Measurements from ENCODE around the gene FHOD3. TPM values are rescaled to one million over a fixed set of nuclear protein-coding genes. Genes with fewer than 3 reads are reported as not detected.

The FHOD3 gene
- total and polyA plus RNA-seq, 9 of the 15 experiments (the other 6 are each of a cell fraction or from before 2014, with no cell fraction given), result 0.11 TPM; not detected in 8

- WGBS (ENCODE audit: insufficient coverage, low coverage, missing lambda C conversion rate), result 4% methylated on average over 3 of the region's 3 CpGs
- Histone ChIP-seq H3K79me2 (ENCODE audit: control insufficient read depth, insufficient read depth, low read length) (no peaks in the 10 kb centered on the region), H3K4me3 (no peak overlapping the region), H3K4me1 (replicated peaks in 1 of 2; ENCODE audit: control insufficient read depth in 2 of 2, insufficient read depth in 2 of 2, low read length in 2 of 2) (no peaks in the 10 kb centered on the region), H3K9me1 (ENCODE audit: control insufficient read depth, insufficient read depth, low read length) (no peaks in the 10 kb centered on the region), H3K4me2 (ENCODE audit: insufficient read depth, low read length) (no peak overlapping the region), H3K36me3 (ENCODE audit: control insufficient read depth, insufficient read depth, low read length) (no peaks in the 10 kb centered on the region), H2AFZ (ENCODE audit: low read depth, low read length) (no peak overlapping the region), H3K27me3 (ENCODE audit: control insufficient read depth in 2 of 2, insufficient read depth in 2 of 2, low read length in 2 of 2) (peaks cover 0 to 4% of the 10 kb centered on the region in 2 experiments; a peak in 1 of 5 replicates), H4K20me1 (replicated peaks; ENCODE audit: control insufficient read depth, insufficient read depth, low read length) (no peaks in the 10 kb centered on the region), H3K9me3 (replicated peaks; ENCODE audit: control insufficient read depth, insufficient read depth, low read depth, low read length) (no peaks in the 10 kb centered on the region), H3K9ac (ENCODE audit: insufficient read depth in 1 of 2, low read depth in 2 of 2, low read length in 2 of 2) (no peak overlapping the region), H3K27ac (ENCODE audit: extremely low read depth, low read depth, low read length) (no peak overlapping the region)
- CTCF ChIA-PET (ENCODE audit: low intra/inter-chr PET ratio), result no interaction called here
- POLR2A ChIA-PET, result no interaction called here
- in situ Hi-C loops (cut with MboI) (no loop called here), intact Hi-C loops (cut with micrococcal nuclease) (no loop called here)
- ATAC-seq (no peak), DNase-seq (ENCODE audit: extremely low read depth in 1 of 4, low spot score in 3 of 4) (no peak), FAIRE-seq (no peak)
- no TSS peak for BruUV-seq (replicated peaks)
- TF ChIP-seq KAT8 (IDR thresholded peaks at IDR 0.05; ENCODE audit: low read depth) (no peak), XRCC3 (IDR thresholded peaks at IDR 0.05) (no peak), HNRNPK (IDR thresholded peaks at IDR 0.05; ENCODE audit: low read depth, low read length, poor library complexity, severe bottlenecking) (no peak), RBM39 (optimal IDR thresholded peaks at IDR 0.05; ENCODE audit: low read depth, low read length) (no peak), TFE3 (CRISPR knock-in tag; IDR thresholded peaks at IDR 0.05) (no peak), ZNF12 (CRISPR knock-in tag; IDR thresholded peaks at IDR 0.05) (no peak), GABPB2 (CRISPR knock-in tag; conservative IDR thresholded peaks at IDR 0.05) (no peak)
Measured at GRCh38 chr18:36737316-36737715, 439.8 kb downstream of the FHOD3 start.

All from K562 (cell line).